Mesothelial cell of epicardium (in vitro differentiated cells): ENCODE results near the gene THSD7A. TPM values are rescaled to one million over a fixed set of nuclear protein-coding genes. Genes with fewer than 3 reads are reported as not detected.

Source experiments
- DNase-seq, 2 experiments: peaks; one replicate each; pipeline ENCODE4 v3.0.0; 2021; ENCODE audit warnings: low spot score in 2 of 2; ENCODE audit not compliant: unreplicated experiment in 2 of 2
- H3K27ac Mint-ChIP-seq: 2 replicates; pipeline ENCODE4 v1.8.0; 2021; ENCODE audit warnings: mixed read lengths
- H3K27me3 Mint-ChIP-seq: 2 replicates; pipeline ENCODE4 v1.8.0; 2021; ENCODE audit warnings: low read depth, mixed read lengths
- H3K36me3 Mint-ChIP-seq: 2 replicates; pipeline ENCODE4 v1.8.0; 2021; ENCODE audit warnings: mixed read lengths
- H3K4me1 Mint-ChIP-seq: 2 replicates; pipeline ENCODE4 v1.8.0; 2021; ENCODE audit warnings: mixed read lengths
- H3K4me3 Mint-ChIP-seq: 2 replicates; pipeline ENCODE4 v1.8.0; 2021; ENCODE audit warnings: mild to moderate bottlenecking, moderate library complexity, mixed read lengths
- H3K9me3 Mint-ChIP-seq: 2 replicates; pipeline ENCODE4 v1.8.0; 2021; ENCODE audit warnings: mixed read lengths
- CTCF ChIP-seq: fragments of 200-600 bp; sonication (generic); IDR thresholded peaks from one replicate; pipeline ENCODE4 v1.5.0; 2021; ENCODE audit warnings: antibody characterized with exemption; ENCODE audit not compliant: unreplicated experiment
- total RNA-seq: library from RNA; stranded (reverse); gene quantifications from 3 replicates; pipeline ENCODE4 v1.2.1, GENCODE V29; 2021

Gene THSD7A
- total RNA-seq, 1 donor from 2014 or later = 13.4 TPM

- Mint-ChIP-seq H3K36me3 (no peaks in the 10 kb centered on the region), H3K4me3 (no peak overlapping the region), H3K9me3 (no peaks in the 10 kb centered on the region), H3K27ac (no peak overlapping the region), H3K4me1 (no peaks in the 10 kb centered on the region), H3K27me3 (no peaks in the 10 kb centered on the region)
- no peak for TF ChIP-seq CTCF
- DNase-seq = no peak
Measured at GRCh38 chr7:11620406-11621253, 211.4 kb downstream of the THSD7A start.

- no peak for DNase-seq
- H3K4me3 Mint-ChIP-seq = no peak overlapping the region
- TF ChIP-seq CTCF = no peak
- H3K9me3 Mint-ChIP-seq = no peaks in the 10 kb centered on the region
- H3K27me3 Mint-ChIP-seq = no peaks in the 10 kb centered on the region
- H3K4me1 Mint-ChIP-seq = no peaks in the 10 kb centered on the region
- no peaks in the 10 kb centered on the region for H3K36me3 Mint-ChIP-seq
- no peak overlapping the region for H3K27ac Mint-ChIP-seq
Measured at GRCh38 chr7:11616466-11616865, 215.5 kb downstream of the THSD7A start.

- Mint-ChIP-seq H3K9me3 (no peaks in the 10 kb centered on the region), H3K4me1 (no peaks in the 10 kb centered on the region), H3K4me3 (no peak overlapping the region), H3K27me3 (no peaks in the 10 kb centered on the region), H3K36me3 (no peaks in the 10 kb centered on the region), H3K27ac (no peak overlapping the region)
- no peak for DNase-seq
- TF ChIP-seq CTCF = no peak
Measured at GRCh38 chr7:11615174-11615573, 216.8 kb downstream of the THSD7A start.

GRCh38 chr7:11613292-11613930 lies 218.6 kb downstream of the THSD7A start:
- no peaks in the 10 kb centered on the region for H3K4me1 Mint-ChIP-seq
- no peak overlapping the region for H3K27ac Mint-ChIP-seq
- no peak overlapping the region for H3K4me3 Mint-ChIP-seq
- no peak for TF ChIP-seq CTCF
- no peak for DNase-seq
- H3K27me3 Mint-ChIP-seq = no peaks in the 10 kb centered on the region
- H3K9me3 Mint-ChIP-seq = no peaks in the 10 kb centered on the region
- no peaks in the 10 kb centered on the region for H3K36me3 Mint-ChIP-seq

- no peaks in the 10 kb centered on the region for H3K4me1 Mint-ChIP-seq
- no peak for TF ChIP-seq CTCF
- no peaks in the 10 kb centered on the region for H3K36me3 Mint-ChIP-seq
- no peaks in the 10 kb centered on the region for H3K27me3 Mint-ChIP-seq
- H3K27ac Mint-ChIP-seq = no peak overlapping the region
- DNase-seq = no peak
- H3K9me3 Mint-ChIP-seq = no peaks in the 10 kb centered on the region
- H3K4me3 Mint-ChIP-seq = no peak overlapping the region
Measured at GRCh38 chr7:11612737-11613136, 219.3 kb downstream of the THSD7A start.
